NCI-H2107 treated with DMSO at 0.1 percent for 48 hours (cell line): ENCODE data around the gene HERC6.
"Not testable (repeated sequence)": the region's sequence is repeated elsewhere in the genome, so short reads cannot be mapped to it uniquely, and the experiment has no call there.

Source experiments
- DNase-seq: peaks from one replicate; lab custom pipeline; 2025; ENCODE audit not compliant: unreplicated experiment; lab: John Stamatoyannopoulos, UW

The HERC6 gene

GRCh38 chr4:88378691-88379559 lies at the start of gene HERC6:
TSS of gene HERC6 (plus strand) at chr4:88378852. CDS start at chr4:88378922, 70 bp downstream.
- DNase-seq: peak; percentile 39

DNA sequence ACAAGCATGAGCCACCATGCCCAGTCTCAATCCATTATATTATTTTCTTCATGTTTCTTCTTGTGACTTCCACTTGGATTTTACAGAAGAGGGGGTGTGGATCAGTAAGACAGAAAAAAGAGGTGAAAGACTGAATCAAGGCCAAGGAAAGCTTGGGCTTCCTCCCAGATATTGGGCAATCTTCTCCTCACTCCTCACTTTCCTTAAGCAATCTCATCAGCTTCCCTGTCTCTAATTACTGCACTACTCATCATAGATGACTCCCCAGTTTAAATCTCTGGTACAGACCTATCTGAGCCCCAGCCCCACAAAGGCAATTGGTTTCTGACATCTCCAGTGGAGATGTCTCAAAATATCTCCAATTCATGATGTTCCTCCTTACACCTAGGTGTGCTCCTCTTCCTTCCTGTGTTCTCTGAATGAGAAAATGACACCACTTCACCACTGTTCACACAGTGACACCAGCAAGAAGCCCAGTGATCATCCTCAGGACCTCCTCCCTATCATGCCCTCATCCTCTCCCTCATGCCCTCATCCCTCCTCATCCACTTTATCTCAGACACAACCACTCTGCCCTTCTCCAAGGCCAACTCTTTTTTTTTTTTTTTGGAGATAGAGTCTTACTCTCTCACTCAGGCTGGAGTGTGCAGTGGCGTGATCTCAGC lies 44.8 kb upstream of the HERC6 start:
- no peak for DNase-seq

- DNase-seq: no peak
Measured at GRCh38 chr4:88335092-88335665, 43.5 kb upstream of the HERC6 start.

- no peak for DNase-seq
Measured at GRCh38 chr4:88341227-88342192, 37.1 kb upstream of the HERC6 start.

GRCh38 chr4:88346902-88347301 lies 31.8 kb upstream of the HERC6 start:
- not testable (repeated sequence) for DNase-seq

DNA sequence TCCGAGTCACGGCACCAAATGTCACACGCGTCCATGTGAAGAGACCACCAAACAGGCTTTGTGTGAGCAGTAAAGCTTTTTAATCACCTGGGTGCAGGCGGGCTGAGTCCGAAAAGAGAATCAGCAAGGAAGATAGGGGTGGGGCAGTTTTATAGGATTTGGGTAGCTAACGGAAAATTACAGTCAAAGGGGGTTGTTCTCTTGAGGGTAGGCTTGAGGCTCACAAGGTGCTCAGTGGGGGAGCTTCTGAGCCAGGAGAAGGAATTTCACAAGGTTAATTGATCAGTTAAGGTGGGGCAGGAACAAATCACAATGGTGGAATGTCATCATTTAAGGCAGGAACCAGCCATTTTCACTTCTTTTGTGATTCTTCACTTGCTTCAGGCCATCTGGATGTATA lies 29.9 kb upstream of the HERC6 start:
- not testable (repeated sequence) for DNase-seq

DNA sequence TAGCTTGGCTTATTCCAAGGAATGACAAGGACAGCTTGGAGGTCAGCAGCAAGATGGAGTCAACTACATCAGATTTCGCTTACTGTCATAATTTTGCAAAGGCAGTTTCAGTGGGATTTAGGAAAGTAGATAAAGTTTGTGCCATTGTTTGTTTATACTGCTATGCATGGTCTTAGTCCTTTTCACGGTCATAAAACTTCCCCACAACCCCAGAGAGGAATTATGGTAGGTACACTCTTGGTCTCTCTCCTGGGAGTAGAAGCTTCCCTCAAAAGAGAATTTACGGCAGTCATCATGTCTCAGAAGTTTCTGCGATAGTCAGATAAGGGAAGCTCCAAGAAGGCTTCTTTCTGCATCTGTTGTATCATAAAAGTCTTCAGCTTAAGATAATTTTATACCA lies 27.9 kb upstream of the HERC6 start:
- no peak for DNase-seq

- DNase-seq: no peak
Measured at GRCh38 chr4:88352062-88352740, 26.5 kb upstream of the HERC6 start.

- DNase-seq: no peak
Measured at GRCh38 chr4:88353324-88353723, 25.3 kb upstream of the HERC6 start.

GRCh38 chr4:88356771-88357170 lies 21.9 kb upstream of the HERC6 start:
- DNase-seq: no peak

DNA sequence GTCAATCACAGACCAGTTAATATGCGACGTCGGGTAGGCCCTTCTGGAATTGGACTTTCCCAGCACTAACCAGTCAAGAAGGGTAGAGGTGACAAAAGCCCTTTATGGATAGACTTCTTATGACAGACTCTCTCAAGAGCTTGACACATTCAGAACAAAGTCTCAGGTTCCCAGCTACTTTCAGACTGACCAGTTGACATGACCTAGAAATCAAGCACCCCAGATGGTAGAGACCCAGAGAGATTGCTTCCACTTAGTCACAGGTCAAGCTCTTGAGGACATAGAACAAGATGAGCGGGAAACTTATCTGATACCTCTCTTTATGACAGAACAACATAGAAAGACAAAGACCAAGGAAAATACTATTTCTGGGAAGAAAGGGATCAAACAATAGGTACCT lies 21.4 kb upstream of the HERC6 start:
- no peak for DNase-seq

- no peak for DNase-seq
Measured at GRCh38 chr4:88359558-88359957, 19.1 kb upstream of the HERC6 start.

GRCh38 chr4:88360256-88360655 lies 18.4 kb upstream of the HERC6 start:
- no peak for DNase-seq

GRCh38 chr4:88360791-88361190 lies 17.9 kb upstream of the HERC6 start:
- no peak for DNase-seq

DNA sequence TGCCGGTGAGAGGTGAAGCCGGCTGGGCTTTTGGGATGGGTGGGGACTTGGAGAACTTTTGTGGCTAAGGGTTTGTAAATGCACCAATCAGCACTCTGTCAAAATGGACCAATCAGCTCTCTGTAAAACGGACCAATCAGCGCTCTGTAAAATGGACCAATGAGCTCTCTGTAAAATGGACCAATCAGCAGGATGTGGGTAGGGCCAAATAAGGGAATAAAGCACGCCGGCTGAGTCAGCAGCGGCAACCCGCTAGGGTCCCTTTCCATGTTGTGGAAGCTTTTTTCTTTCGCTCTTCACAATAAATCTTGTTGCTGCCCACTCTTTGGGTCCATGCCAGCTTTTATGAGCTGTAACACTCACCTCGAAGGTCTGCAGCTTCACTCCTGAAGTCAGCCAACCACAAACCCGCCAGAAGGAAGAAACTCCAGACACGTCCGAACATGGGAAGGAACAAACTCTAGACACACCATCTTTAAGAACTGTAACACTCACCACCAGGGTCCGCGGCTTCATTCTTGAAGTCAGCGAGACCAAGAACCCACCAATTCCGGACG lies 17.4 kb upstream of the HERC6 start:
- not testable (repeated sequence) for DNase-seq

DNA sequence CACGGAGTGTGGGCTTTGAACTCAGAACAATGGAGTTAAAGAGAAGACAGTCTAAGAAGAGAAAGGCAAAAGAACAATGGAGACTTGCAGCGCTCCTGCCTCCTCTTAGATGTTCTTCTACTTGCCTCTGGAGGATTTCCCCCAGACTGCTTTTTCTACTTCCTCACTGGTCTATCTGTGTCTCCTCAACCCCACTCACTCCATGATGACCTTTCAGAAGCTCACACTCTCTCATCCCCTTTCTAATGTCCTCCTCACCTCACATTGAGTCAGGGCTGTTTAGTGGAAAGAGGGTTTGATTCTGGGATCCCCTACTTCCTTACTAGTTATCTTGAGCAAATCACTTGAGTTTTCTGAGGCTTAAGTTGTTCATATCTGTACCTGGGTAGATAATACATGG lies 12.2 kb upstream of the HERC6 start:
- no peak for DNase-seq

DNA sequence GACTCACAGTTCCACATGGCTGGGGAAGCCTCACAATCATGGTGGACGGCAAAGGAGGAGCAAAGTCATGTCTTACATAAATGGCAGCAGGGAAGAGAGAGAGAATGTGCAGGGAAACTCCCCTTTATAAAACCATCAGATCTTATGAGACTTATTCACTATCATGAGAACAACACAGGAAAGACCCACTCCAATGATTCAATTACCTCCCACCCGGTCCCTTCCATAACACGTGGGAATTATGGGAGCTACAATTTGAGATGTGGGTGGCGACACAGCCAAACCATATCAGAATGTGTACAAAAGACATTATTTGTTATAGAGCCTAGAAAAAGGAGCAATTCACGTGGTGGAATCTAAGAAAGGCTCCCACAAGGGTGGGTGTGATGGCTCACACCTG lies 10.8 kb upstream of the HERC6 start:
- no peak for DNase-seq

DNA sequence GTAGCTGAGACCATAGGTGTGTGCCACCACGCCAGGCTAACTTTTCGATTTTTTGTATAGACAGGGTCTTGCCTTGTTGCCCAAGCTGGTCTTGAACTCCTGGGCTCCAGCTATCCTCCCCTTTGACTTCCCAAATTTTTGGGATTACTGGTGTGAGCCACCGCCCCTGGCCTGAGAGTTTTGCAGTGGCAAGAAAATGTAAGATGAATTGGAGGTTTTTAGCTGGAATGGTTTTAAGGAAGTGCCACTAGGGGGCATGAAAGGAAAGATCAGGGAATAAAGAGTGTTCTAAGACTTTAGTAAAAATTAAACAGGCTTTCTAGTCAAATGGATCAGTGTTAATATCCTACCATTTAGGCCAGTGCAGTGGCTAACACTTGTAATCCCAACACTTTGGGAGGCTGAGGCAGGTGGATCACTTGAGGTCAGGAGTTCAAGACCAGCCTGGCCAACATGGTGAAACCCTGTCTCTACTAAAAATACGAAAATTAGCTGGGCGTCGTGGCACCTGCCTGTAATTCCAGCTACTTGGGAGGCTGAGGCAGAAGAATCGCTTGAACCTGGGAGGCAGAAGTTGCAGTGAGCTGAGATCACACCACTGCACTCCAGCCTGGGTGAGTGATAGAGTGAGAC lies 9.4 kb upstream of the HERC6 start:
- not testable (repeated sequence) for DNase-seq

- DNase-seq: no peak
Measured at GRCh38 chr4:88381123-88381522, 2.5 kb downstream of the HERC6 start.

- DNase-seq: no peak
Measured at GRCh38 chr4:88382621-88383020, 4.0 kb downstream of the HERC6 start.
